Urothelium cell line (cell line): ENCODE data around the gene GOLT1A.

Experiments used
- DNase-seq: peaks from one replicate; pipeline ENCODE4 v3.0.0; 2011; ENCODE audit warnings: low spot score, mixed read lengths
- FAIRE-seq: peaks from 2 replicates; lab custom pipeline; 2011; peaks lifted over from hg19 to GRCh38; lab: Jason Lieb, UNC

GOLT1A gene

DNA sequence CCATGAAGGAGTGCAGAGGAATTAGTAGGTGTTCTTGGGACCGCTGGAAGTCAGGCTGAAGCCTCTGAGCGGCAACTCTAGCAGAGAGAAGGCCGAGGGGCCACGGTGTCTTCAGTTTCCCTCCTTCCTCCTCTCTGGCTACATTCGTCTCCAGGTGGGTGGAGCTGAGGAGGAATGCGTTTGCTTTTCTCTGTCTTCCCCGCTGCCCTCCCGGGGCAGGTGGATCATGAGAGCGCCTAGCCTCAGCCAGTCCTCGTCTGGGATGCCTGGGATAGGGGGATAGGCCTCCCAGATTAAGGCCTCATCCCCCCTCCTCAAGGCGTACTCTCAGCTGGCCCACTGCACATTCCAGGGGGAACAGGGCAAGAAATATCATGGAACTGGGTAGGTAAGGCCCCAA is 7.5 kb upstream of the GOLT1A start:
- no peak for DNase-seq

DNA sequence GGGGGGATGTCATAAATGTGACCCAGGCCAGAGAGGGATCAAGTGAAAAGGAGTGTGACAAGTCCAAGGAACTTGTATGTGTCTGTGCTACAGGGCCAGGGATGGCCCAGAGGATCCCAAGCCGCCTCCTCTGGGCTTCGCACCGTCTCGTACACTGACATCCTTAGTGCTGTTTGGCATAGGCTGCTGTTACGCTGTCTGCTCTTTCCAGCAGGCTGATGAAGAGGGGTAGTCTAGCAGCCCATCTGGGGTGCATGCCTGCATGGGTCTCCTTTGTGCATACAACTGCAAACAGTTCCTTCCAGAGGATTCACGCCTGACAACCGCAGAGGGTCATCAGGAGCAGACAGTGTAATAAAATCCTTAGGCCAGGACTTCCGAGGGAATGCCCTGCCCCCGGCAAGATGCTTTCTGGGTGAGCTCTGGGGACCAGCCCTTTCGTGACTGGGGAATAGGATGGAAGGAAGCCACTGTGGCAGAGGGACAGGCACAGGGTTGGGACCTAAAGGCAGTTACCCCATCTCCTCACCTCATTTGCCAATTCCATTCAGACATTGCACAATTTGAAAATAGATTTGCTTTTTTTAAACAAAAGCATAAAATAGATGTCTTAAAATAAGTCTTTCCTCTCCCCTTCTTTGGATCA is 6.3 kb upstream of the GOLT1A start:
- DNase-seq (no peak), FAIRE-seq (no peak)

More for the DNA sequence above, 7.5 kb upstream of the GOLT1A start:
- FAIRE-seq = no peak

DNA sequence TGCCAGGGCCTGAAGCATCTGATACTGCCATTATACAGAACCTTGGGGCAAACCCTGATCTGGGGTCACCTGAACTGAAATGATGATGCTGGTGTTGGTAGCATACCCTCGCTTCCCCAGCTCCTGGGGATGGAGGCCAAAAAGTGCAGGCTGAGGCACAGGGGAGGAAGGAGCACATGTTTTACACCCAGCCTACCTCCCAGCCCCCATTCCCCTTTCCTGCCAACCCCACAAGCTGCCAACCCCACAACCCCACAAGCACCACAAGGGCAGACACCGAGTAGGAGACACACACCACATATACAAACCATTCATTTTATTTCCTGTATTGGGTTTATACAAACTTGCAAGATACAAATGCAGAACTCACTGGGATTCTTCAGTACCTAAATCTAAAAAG is 4.8 kb upstream of the GOLT1A start:
- no peak for DNase-seq
- no peak for FAIRE-seq

DNA sequence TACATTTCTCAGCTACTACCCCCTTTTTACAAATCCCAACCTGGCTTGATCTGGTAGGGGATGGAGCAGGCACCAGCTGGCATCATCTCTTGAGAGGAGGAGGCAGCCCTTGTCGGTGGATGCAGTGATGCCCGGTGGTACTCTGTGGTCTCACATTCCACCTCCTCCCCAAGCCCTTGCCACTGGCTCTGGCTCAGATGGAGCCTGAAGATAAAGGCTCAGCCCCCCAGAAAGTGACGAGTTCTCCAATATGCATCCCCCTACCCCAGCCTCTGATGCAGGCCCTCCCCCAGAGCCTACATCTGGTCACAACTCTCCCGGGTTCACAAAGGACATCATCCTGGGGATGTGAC is 3.8 kb upstream of the GOLT1A start:
- FAIRE-seq (no peak), DNase-seq (no peak)

DNA sequence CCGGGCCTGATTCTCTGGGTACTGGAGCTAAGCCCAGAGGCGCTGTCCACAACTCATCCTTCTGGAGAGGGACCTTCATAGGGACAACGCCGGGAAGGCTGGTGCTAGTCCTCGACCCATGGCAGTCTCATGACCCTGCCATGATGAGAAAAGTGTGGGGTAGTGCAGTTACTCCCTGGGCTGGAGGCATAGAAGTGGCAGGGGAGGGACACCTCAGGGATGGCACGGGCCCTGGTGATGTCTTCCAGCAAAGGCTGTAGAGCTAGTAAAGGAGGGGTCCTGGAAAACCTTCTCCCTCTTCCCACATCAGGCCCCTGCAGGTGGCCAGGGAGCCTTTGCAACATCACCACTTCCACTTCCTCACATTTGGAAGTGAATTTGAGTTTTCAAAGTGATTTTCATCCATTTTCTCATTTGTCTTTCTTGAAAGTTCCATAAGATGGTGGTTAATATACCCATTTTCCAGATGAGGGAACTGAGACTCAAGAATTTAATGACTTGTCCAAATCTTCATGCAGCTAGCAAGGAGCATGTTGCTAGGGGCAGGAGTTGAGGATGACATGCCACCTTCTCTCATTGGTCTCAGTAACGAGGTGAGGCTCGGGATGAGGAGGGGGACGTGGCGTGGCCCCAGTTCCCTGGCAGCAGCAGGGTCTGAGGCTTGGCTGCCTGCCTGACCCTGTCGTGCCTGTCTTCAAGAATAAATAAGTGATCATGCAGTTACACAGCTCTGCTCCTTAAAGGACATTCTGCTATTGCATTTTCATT is 3.3 kb upstream of the GOLT1A start:
- DNase-seq (no peak), FAIRE-seq (no peak)

DNA sequence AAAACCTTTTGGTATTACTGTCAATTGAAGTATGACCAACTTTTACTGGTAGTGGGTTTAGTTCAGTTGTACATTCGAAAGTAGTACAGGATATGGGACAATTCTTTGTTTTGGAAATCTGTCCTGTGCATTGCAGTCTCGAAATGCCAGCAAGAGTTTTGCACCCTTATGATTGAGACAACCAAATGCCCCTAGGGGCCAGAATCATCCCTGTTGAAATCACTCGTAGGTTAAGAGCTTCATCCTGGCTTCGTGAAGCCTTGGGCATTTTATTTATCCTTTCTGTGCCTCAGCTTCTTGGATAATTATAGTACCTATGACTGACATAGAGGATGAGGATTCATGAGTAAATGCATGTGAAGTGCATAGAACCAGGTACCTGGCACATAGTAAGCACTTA is 2.4 kb upstream of the GOLT1A start:
- DNase-seq (no peak), FAIRE-seq (no peak)

DNA sequence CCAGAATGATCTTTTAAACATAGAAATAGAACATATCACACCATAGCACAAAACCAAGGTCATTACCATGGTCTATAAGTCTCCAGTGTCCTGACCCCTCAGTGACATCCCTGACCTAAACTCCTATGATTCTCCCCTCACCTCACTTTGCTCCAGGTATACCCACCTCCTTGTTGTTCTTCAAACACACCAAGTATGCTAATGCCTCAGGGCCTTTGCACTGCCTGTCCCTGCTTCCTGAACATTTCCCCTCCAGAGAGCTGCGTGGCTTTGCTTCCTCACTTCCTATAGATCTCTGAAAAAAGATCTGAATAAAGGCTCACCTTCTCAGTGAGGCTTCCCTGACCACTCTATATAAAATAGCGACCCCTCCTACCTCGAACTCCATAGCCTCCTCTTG is 1.1 kb downstream of the GOLT1A start:
- FAIRE-seq = no peak
- DNase-seq = no peak

- FAIRE-seq = no peak
- DNase-seq = no peak
These were observed 2.7 kb downstream of the GOLT1A start for GRCh38 chr1:204211046-204211445.

GRCh38 chr1:204207136-204207616 is 6.6 kb downstream of the GOLT1A start:
- DNase-seq = peak; percentile 86
- FAIRE-seq = peak; percentile 44

GRCh38 chr1:204206121-204206520 is 7.7 kb downstream of the GOLT1A start:
- no peak for DNase-seq

DNA sequence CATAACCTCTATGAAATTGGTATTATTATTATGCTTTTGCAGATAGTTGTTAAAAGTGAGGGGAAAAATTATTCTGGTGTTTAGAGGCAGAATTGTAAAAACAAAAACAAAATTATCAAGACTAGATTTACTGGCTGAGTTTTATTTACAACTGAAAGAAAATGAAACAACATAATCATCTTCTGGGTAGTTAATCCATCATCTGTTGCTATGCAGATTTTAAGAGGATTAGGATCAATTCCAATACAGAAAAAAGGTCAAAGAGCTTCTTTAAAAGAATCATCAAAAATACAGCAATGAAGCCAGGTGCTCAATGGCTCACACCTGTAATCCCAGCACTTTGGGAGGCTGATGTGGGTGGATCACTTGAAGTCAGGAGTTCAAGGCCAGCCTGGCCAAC is 8.3 kb downstream of the GOLT1A start:
- DNase-seq = no peak
- no peak for FAIRE-seq

More at GRCh38 chr1:204206121-204206520, 7.7 kb downstream of the GOLT1A start:
- no peak for FAIRE-seq

- FAIRE-seq (no peak), DNase-seq (no peak)
These were observed 8.8 kb downstream of the GOLT1A start for GRCh38 chr1:204204944-204205343.

GRCh38 chr1:204203206-204203767 is 10.5 kb downstream of the GOLT1A start:
- DNase-seq = peak; percentile 73
- no peak for FAIRE-seq

DNA sequence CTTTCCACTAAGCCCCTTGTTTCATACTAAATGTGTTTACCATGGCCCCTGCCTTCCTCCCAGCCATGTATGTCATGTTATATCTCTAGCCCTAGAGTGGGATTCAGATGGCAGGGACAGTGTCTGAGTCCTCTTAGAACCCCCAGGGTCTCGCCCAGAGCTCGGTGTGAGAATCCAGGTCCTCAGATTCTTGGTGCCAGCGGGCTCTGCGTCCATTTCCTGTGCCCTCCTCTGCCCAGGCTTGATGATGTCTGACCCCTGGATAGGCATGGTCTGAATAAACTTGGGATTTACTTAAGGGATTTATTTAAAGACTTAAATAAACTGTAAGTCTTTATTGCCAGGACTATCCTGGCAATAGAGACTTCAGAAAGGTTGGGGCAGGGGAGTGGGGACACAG is 11.3 kb downstream of the GOLT1A start:
- FAIRE-seq = no peak
- DNase-seq = no peak

DNA sequence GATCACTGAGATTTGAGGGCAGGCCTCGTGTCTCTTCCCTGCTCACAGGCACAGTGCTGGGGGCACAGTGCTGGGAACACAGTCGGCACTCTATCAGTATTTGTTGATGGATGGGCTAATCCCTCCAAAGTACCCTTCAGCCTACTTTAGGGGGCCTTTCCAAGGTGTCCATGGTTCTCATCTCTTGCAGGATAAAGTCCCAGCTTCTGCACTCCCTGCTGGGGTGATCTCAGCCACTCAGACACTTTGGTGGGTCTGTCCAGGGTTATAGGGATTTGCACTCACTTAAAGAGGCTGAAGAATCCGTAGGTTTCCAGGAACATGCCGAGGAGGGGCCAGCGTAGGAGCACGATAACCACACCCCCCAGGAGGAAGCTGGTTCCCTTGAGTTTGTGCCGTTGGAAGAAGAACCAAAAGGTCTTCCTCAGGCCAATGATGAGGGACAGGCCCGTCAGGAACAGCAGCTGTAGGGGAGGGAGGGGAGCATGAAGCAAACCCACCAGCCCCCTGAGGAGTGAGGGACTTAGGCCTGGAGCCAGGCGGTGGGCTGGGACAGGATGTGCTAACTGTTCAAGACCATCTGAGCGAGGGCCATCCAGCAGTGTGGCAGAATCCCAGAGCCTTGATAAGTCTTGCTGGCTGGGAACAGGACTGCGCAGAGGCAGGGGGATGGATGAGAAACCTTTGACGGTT is 12.3 kb downstream of the GOLT1A start:
- FAIRE-seq = no peak
- DNase-seq = no peak

DNA sequence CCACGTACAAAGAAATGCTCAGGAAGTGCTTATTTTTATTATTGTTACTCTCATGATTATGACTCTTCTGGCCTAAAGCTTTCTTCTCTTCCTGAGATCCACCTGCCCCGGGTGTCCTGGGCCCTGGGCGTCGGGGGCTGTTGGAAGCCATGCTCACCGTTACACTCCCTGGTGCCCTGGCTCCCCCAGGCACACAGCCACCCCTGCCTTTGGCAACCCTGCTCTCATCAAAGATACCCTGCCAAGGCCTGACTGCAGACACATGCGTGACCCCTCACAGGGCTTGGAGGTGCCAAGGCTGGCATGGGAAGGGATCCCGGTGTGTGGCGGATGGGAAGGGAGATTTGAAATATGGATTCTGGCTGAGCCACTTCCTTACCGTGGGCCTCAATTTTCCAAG is 14.2 kb downstream of the GOLT1A start:
- no peak for FAIRE-seq
- no peak for DNase-seq

DNA sequence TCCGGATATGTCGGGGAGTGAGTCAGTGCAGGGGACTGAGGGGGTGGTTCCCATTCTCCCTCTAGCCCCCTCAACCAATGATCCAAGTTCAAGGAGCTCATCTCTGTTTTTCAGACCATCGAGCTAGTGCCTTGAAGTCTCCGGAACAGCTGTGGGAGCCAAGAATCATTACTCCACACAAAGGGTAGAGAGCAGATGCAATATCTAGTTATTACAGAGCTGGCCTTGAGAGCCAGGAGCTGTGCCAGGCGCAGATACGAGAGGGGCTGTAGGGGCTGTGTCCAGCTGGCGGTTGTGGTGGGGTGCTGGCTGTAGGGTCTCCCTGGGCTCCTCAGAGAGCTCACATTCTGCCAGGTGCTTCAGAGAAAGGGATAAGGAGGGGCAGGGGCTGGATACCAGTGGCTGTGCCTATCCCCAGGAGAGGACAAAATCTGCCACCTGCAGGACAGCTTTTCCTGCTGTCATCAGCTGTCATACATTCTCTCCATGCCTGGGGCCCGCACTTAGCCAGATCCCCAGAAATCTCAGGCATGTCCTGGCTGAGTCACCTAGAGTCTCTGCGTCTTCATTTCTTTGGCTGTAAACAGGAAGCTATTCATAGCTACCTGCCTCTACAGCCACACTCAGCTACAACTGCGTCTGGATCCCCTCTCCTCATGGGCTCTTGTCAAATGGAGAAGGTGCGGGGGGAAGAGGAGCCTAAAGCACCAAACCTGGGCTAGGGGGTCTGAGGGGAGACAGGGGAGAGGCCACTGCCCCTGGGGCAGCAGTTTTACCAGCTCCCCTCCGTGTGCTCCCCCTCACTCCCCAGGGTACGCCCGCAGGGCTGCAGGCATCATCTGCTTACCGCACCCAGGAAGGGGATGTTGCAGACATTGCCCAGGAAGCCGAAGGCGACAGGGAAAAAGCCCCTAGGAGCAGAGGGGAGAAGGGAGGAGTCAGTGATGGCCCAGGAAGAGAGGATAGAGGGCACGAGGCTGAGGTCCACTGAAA is 15.1 kb downstream of the GOLT1A start:
- FAIRE-seq (peak; percentile 63), DNase-seq (peak; percentile 86)

GRCh38 chr1:204197068-204197467 is 16.7 kb downstream of the GOLT1A start:
- DNase-seq = no peak
- FAIRE-seq = peak; percentile 9

- FAIRE-seq (peak; percentile 67), DNase-seq (no peak)
These were observed 17.6 kb downstream of the GOLT1A start, which contains the start of gene KISS1 for GRCh38 chr1:204196068-204196795. TSS of gene KISS1 (minus strand) at chr1:204196491. CDS start at chr1:204192876, 3,615 bp downstream.
